HepG2 (cell line): ENCODE results near the gene KCNH6. TPM values are rescaled to one million over a fixed set of nuclear protein-coding genes. Genes with fewer than 3 reads are reported as not detected.

Experiments
- BHLHE40 ChIP-seq: IDR thresholded peaks from 2 replicates; pipeline ENCODE4 v1.6.1; 2011; ENCODE audit warnings: low read length, improper control_type of control experiment
- HMG20B ChIP-seq: conservative IDR thresholded peaks from 2 replicates; pipeline ENCODE4 v1.6.1; 2016; ENCODE audit warnings: missing genetic modification reagents, missing compliant biosample characterization
- IRX3 ChIP-seq: sonication (generic); formaldehyde crosslinking; IDR thresholded peaks from 2 replicates; pipeline ENCODE4 v1.8.1; 2023; ENCODE audit warnings: mild to moderate bottlenecking, low read depth, missing genetic modification reagents, borderline replicate concordance
- JDP2 ChIP-seq: sonication (generic); formaldehyde crosslinking; IDR thresholded peaks from 2 replicates; pipeline ENCODE4 v1.8.1; 2022; ENCODE audit warnings: missing genetic modification reagents, borderline replicate concordance
- RXRB ChIP-seq: IDR thresholded peaks from 2 replicates; pipeline ENCODE4 v1.6.1; 2016; ENCODE audit warnings: borderline replicate concordance, missing genetic modification reagents, missing compliant biosample characterization
- SIX4 ChIP-seq: sonication (generic); formaldehyde crosslinking; IDR thresholded peaks from 2 replicates; pipeline ENCODE4 v1.4.0; 2020; ENCODE audit warnings: missing genetic modification reagents
- TRIM24 ChIP-seq: sonication (generic); formaldehyde crosslinking; IDR thresholded peaks from 2 replicates; pipeline ENCODE4 v1.8.0; 2022; ENCODE audit warnings: mild to moderate bottlenecking, missing genetic modification reagents
- ZBTB7A ChIP-seq: sonication (generic); formaldehyde crosslinking; IDR thresholded peaks from 2 replicates; pipeline ENCODE4 v1.8.0; 2022; ENCODE audit warnings: mild to moderate bottlenecking, missing genetic modification reagents
- ZNF180 ChIP-seq: sonication (generic); formaldehyde crosslinking; IDR thresholded peaks from 2 replicates; pipeline ENCODE4 v1.4.0; 2020; ENCODE audit warnings: low read depth, missing genetic modification reagents, borderline replicate concordance
- ZNF234 ChIP-seq: sonication (generic); formaldehyde crosslinking; conservative IDR thresholded peaks from 2 replicates; pipeline ENCODE4 v1.5.1; 2020; ENCODE audit warnings: mild to moderate bottlenecking, missing genetic modification reagents
- ZNF547 ChIP-seq: sonication (generic); formaldehyde crosslinking; IDR thresholded peaks from 2 replicates; pipeline ENCODE4 v1.5.1; 2020; ENCODE audit warnings: mild to moderate bottlenecking, missing genetic modification reagents
- ZNF557 ChIP-seq: sonication (generic); formaldehyde crosslinking; IDR thresholded peaks from 2 replicates; pipeline ENCODE4 v1.4.0; 2020; ENCODE audit warnings: missing genetic modification reagents
- ZSCAN31 ChIP-seq: sonication (generic); formaldehyde crosslinking; IDR thresholded peaks from 2 replicates; pipeline ENCODE4 v1.5.0; 2020; ENCODE audit warnings: low read depth, mild to moderate bottlenecking, missing genetic modification reagents
- polyA plus RNA-seq, 8 experiments: library from polyadenylated mRNA; depleted of rRNA in 3 of 8; stranded (reverse) in 7 of 8; unstranded in 1 of 8; fragments of >200 nt; fragmentation: Illumina TruSeq in 4 of 8; extraction: Trizol in 4 of 8; gene quantifications; 2 replicates each; pipeline versions ENCODE4 v1.2.1 to v1.2.3, GENCODE V29; 2011 to 2016; ENCODE audit warnings: low read depth in 4 of 8, missing spikeins in 1 of 8, mixed read lengths in 1 of 8; ENCODE audit not compliant: insufficient read depth in 1 of 8
- total RNA-seq, 5 experiments: library from RNA; depleted of rRNA; stranded (reverse); fragments of >200 nt; fragmentation: Illumina TruSeq; extraction: Trizol; gene quantifications; 2 replicates each; pipeline ENCODE4 v1.2.3, GENCODE V29; 2016; ENCODE audit warnings: low read depth in 1 of 5
- TF ChIP-seq, protein P1 (sequence below): sonication (generic); formaldehyde crosslinking; IDR thresholded peaks from one replicate; pipeline ENCODE4 v1.5.1; 2020; ENCODE audit warnings: mild to moderate bottlenecking, missing genetic modification reagents; ENCODE audit errors: not compliant biosample characterization
- TF ChIP-seq, protein P2 (sequence below): sonication (generic); formaldehyde crosslinking; IDR thresholded peaks from 2 replicates; pipeline ENCODE4; 2020; ENCODE audit warnings: missing genetic modification reagents, mild to moderate bottlenecking, borderline replicate concordance
- TF ChIP-seq, protein P3 (sequence below): IDR thresholded peaks from 2 replicates; pipeline ENCODE4 v1.6.1; 2016

The KCNH6 gene
- total and polyA plus RNA-seq, 2 of the 13 experiments (the other 11 are each of a cell fraction or from before 2014, with no cell fraction given): 0.05 to 0.18 TPM

DNA sequence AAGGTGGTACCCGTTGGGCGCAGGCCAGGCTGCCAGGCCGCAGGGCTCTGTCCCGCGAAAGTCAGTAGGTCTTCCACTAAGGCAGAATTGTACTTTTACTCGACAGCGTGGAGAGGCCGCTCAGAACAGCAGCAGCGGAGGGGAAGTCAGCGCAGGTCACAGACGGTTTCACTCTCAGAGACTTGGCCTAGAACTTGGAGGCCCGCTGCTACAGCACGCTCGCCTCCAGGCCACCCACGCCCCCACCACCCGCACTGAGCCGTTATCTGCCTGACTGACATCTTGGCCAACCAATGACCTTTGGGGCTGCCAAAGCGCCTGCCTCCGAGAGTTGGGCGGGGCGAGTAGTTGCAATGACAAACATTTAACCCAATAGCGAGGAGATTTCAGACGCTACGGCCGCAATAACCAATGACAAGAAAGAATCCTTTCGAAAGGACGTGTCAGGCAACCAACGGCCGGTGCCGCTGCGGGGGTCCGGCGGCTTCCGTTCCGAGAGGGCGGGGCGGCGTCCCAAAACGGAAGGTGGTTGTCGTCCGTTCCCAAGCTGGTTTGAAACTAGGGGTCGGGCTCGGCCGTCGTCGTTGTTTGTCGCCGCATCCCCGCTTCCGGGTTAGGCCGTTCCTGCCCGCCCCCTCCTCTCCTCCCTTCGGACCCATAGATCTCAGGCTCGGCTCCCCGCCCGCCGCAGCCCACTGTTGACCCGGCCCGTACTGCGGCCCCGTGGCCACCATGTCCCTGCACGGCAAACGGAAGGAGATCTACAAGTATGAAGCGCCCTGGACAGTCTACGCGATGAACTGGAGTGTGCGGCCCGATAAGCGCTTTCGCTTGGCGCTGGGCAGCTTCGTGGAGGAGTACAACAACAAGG lies 27.0 kb downstream of the KCNH6 start, which contains the start of gene DCAF7 (continued):
- TF ChIP-seq, protein P1, sequence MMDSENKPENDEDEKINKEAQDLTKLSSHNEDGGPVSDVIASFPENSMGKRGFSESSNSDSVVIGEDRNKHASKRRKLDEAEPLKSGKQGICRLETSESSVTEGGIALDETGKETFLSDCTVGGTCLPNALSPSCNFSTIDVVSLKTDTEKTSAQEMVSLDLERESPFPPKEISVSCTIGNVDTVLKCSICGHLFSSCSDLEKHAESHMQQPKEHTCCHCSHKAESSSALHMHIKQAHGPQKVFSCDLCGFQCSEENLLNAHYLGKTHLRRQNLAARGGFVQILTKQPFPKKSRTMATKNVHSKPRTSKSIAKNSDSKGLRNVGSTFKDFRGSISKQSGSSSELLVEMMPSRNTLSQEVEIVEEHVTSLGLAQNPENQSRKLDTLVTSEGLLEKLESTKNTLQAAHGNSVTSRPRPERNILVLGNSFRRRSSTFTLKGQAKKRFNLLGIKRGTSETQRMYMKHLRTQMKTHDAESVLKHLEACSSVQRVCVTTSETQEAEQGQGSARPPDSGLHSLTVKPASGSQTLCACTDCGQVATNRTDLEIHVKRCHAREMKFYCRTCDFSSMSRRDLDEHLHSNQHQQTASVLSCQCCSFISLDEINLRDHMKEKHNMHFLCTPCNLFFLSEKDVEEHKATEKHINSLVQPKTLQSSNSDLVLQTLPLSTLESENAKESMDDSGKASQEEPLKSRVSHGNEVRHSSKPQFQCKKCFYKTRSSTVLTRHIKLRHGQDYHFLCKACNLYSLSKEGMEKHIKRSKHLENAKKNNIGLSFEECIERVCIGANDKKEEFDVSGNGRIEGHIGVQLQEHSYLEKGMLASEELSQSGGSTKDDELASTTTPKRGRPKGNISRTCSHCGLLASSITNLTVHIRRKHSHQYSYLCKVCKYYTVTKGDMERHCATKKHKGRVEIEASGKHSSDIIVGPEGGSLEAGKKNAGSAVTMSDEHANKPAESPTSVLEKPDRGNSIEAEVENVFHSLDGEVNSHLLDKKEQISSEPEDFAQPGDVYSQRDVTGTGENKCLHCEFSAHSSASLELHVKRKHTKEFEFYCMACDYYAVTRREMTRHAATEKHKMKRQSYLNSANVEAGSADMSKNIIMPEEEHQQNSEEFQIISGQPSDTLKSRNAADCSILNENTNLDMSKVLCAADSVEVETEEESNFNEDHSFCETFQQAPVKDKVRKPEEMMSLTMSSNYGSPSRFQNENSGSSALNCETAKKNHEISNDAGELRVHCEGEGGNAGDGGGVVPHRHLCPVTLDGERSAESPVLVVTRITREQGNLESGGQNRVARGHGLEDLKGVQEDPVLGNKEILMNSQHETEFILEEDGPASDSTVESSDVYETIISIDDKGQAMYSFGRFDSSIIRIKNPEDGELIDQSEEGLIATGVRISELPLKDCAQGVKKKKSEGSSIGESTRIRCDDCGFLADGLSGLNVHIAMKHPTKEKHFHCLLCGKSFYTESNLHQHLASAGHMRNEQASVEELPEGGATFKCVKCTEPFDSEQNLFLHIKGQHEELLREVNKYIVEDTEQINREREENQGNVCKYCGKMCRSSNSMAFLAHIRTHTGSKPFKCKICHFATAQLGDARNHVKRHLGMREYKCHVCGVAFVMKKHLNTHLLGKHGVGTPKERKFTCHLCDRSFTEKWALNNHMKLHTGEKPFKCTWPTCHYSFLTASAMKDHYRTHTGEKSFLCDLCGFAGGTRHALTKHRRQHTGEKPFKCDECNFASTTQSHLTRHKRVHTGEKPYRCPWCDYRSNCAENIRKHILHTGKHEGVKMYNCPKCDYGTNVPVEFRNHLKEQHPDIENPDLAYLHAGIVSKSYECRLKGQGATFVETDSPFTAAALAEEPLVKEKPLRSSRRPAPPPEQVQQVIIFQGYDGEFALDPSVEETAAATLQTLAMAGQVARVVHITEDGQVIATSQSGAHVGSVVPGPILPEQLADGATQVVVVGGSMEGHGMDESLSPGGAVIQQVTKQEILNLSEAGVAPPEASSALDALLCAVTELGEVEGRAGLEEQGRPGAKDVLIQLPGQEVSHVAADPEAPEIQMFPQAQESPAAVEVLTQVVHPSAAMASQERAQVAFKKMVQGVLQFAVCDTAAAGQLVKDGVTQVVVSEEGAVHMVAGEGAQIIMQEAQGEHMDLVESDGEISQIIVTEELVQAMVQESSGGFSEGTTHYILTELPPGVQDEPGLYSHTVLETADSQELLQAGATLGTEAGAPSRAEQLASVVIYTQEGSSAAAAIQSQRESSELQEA (CRISPR knock-in tag): peak; percentile 21
- TF ChIP-seq ZNF234 (CRISPR knock-in tag) (no peak), RXRB (CRISPR knock-in tag) (peak; percentile 66), ZNF557 (CRISPR knock-in tag) (0 out of 2 replicates have a peak, but pooled peaks have one; percentile 54), ZNF547 (peak; percentile 62), HMG20B (CRISPR knock-in tag) (peak; percentile 52; the same call in 1 of the 2 replicates), BHLHE40 (peak; percentile 36; the same call in 1 of the 2 replicates), ZBTB7A (peak; percentile 83), ZSCAN31 (CRISPR knock-in tag) (peak; percentile 94), TRIM24 (0 out of 2 replicates have a peak, but pooled peaks have one; percentile 13), IRX3 (CRISPR knock-in tag) (0 out of 2 replicates have a peak, but pooled peaks have one; percentile 46), ZNF180 (CRISPR knock-in tag) (peak; percentile 63; the same call in 1 of the 2 replicates), SIX4 (CRISPR knock-in tag) (0 out of 2 replicates have a peak, but pooled peaks have one; percentile 33), JDP2 (CRISPR knock-in tag) (no peak)
- TF ChIP-seq, protein P2, sequence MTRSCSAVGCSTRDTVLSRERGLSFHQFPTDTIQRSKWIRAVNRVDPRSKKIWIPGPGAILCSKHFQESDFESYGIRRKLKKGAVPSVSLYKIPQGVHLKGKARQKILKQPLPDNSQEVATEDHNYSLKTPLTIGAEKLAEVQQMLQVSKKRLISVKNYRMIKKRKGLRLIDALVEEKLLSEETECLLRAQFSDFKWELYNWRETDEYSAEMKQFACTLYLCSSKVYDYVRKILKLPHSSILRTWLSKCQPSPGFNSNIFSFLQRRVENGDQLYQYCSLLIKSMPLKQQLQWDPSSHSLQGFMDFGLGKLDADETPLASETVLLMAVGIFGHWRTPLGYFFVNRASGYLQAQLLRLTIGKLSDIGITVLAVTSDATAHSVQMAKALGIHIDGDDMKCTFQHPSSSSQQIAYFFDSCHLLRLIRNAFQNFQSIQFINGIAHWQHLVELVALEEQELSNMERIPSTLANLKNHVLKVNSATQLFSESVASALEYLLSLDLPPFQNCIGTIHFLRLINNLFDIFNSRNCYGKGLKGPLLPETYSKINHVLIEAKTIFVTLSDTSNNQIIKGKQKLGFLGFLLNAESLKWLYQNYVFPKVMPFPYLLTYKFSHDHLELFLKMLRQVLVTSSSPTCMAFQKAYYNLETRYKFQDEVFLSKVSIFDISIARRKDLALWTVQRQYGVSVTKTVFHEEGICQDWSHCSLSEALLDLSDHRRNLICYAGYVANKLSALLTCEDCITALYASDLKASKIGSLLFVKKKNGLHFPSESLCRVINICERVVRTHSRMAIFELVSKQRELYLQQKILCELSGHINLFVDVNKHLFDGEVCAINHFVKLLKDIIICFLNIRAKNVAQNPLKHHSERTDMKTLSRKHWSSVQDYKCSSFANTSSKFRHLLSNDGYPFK (CRISPR knock-in tag): peak; percentile 84
- TF ChIP-seq, protein P3, sequence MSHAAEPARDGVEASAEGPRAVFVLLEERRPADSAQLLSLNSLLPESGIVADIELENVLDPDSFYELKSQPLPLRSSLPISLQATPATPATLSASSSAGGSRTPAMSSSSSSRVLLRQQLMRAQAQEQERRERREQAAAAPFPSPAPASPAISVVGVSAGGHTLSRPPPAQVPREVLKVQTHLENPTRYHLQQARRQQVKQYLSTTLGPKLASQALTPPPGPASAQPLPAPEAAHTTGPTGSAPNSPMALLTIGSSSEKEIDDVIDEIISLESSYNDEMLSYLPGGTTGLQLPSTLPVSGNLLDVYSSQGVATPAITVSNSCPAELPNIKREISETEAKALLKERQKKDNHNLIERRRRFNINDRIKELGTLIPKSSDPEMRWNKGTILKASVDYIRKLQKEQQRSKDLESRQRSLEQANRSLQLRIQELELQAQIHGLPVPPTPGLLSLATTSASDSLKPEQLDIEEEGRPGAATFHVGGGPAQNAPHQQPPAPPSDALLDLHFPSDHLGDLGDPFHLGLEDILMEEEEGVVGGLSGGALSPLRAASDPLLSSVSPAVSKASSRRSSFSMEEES (CRISPR knock-in tag): peak; percentile 42
